ENCODE measurements around the gene CDH4. TPM values are rescaled to one million over a fixed set of nuclear protein-coding genes. Genes with fewer than 3 reads are reported as not detected.

CDH4 gene
- total and polyA plus RNA-seq, 2 of the 13 experiments (the other 11 are each of a cell fraction or from before 2014, with no cell fraction given): not detected

DNA sequence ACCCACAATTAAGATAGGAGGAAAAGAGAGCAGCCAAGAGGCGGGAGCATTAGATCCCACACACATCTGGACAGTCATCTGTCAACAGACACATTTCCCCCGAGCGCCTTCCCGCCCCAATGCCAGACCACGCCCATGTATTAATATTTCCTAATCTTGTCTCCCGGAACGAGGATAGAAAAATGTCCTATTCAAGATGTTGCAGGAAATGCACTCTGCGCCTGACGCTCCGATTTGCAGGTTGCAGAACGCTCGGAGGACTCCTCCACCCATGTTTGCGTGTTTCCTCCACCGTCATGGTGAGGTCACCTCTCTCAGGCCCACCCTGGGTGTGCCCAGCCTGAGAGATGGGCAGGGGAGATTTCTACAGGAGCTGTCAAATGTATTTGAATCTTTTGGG lies 598.4 kb downstream of the CDH4 start (continued):
- TF ChIP-seq, protein P1, sequence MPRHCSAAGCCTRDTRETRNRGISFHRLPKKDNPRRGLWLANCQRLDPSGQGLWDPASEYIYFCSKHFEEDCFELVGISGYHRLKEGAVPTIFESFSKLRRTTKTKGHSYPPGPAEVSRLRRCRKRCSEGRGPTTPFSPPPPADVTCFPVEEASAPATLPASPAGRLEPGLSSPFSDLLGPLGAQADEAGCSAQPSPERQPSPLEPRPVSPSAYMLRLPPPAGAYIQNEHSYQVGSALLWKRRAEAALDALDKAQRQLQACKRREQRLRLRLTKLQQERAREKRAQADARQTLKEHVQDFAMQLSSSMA (CRISPR knock-in tag; IDR thresholded peaks at IDR 0.05): no peak
- TF ChIP-seq ZNF704 (CRISPR knock-in tag; IDR thresholded peaks at IDR 0.05; ENCODE audit: borderline replicate concordance) (no peak), KIAA2018 (CRISPR knock-in tag; IDR thresholded peaks at IDR 0.05; ENCODE audit: borderline replicate concordance) (no peak)

Data from HepG2 (cell line).